Lower lobe of right lung (tissue), 2 donors: ENCODE results near the gene NFAM1. TPM values are rescaled to one million over a fixed set of nuclear protein-coding genes. Genes with fewer than 3 reads are reported as not detected.

Source experiments
- ATAC-seq, 2 donors: fragments of 200-7000 bp; cut with Tn5 transposase; one replicate each; pipeline ENCODE4 v1.9.1; 2020 to 2022; ENCODE audit warnings: mild to moderate bottlenecking in 2 of 2, moderate library complexity in 2 of 2
- DNase-seq: peaks from one replicate; pipeline ENCODE4 v3.0.0-alpha.2; 2020
- H3K27ac ChIP-seq: fragments of 200-600 bp; one replicate; pipeline ENCODE4 v1.8.0; 2022
- H3K27me3 ChIP-seq: fragments of 200-600 bp; one replicate; pipeline ENCODE4 v1.8.0; 2022; ENCODE audit warnings: low read depth
- H3K36me3 ChIP-seq: fragments of 200-600 bp; one replicate; pipeline ENCODE4 v1.8.0; 2022; ENCODE audit warnings: mild to moderate bottlenecking
- H3K4me1 ChIP-seq: fragments of 200-600 bp; one replicate; pipeline ENCODE4 v1.8.0; 2022
- H3K4me3 ChIP-seq: fragments of 200-600 bp; one replicate; pipeline ENCODE4 v1.8.0; 2022; ENCODE audit warnings: mild to moderate bottlenecking
- H3K9me3 ChIP-seq: fragments of 200-600 bp; one replicate; pipeline ENCODE4 v1.8.0; 2022
- CTCF ChIP-seq: fragments of 200-600 bp; IDR thresholded peaks from one replicate; pipeline ENCODE4 v1.8.0; 2022; ENCODE audit warnings: antibody characterized with exemption, mild to moderate bottlenecking
- intact Hi-C: fragments of 100-400 bp; cut with DNase I; formaldehyde crosslinking; loops from one replicate; pipeline ENCODE4 v1.11.0; 2022
- total RNA-seq: library from RNA; stranded (reverse); fragmentation: NEBNext Ultra II Directional; extraction: Animal tissue kit (Norgen Biotek cat#: 25700); gene quantifications from one replicate; pipeline ENCODE4 v1.2.1, GENCODE V29; 2021
- donor health status: DM: no; HTN: yes; CAD: no; lungs with severe emphysema.

NFAM1 gene
- total RNA-seq, 1 donor from 2014 or later, result 21.8 TPM

DNA sequence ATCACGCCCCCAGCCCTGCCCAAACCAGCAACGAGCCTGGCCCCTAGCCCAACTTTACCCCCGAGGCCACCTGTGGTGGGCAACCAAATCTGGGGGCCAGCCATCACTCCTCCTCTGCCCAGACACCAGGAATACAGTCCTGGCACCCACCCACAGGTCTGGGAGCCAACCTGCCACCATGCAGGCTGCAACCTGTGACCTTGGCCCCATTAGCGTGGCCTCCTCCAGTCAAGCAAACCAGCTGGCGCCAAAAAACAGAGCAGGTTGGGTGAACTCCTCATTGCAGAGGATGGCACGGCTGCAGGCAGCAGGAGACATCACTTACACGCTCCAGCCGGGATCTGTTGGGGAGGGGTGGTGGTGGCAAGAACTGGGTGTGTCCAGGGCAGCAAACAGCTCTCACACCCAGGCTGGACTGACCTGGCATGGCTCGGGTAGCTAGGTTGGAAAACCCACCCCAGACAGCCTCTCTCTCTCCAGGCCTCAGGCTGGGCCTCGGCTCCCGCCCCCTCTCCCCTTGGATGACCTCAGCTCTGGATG, 96.3 kb downstream of the NFAM1 start:
- ATAC-seq (no peak), DNase-seq (no peak)
- intact Hi-C loops, result no loop called here
- no peak for TF ChIP-seq CTCF
- H3K27ac ChIP-seq, result no peak overlapping the region
- no peaks in the 10 kb centered on the region for H3K9me3 ChIP-seq
- no peaks in the 10 kb centered on the region for H3K4me1 ChIP-seq
- H3K36me3 ChIP-seq, result no peaks in the 10 kb centered on the region
- H3K27me3 ChIP-seq, result peaks cover 14% of the 10 kb centered on the region
- no peak overlapping the region for H3K4me3 ChIP-seq

DNA sequence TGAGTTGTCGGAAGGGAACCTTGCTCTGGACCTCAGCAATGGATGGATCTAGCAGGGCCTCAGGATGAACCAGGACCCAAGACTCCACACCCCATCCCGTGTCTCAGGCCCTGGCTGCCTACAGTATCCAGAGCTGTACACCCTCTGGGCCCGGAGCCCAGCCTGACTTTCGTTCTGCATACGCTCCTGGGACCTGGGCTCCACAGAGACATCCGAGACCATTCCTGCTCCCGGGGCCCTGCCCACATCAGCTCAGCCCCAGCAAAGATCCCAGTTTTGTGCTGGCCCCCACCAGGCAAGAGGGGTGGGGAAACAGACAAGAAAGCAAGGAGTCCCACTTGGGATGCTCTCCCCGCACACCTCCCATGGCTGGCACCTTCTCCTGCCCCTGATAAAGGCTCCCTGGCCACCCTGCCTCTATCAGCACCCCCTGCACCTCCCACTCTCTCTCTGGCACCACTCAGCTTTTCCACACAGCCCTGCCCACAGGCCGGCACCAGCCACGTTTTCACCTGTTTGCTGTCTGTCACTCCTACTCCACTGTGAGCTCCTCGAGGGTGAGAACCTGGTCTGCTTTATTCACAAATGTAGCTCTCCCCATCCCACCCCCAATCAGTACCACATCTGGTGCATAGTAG, 97.2 kb downstream of the NFAM1 start:
- Histone ChIP-seq H3K4me3 (no peak overlapping the region), H3K27me3 (peaks cover 12% of the 10 kb centered on the region), H3K9me3 (no peaks in the 10 kb centered on the region), H3K27ac (no peak overlapping the region), H3K4me1 (no peaks in the 10 kb centered on the region), H3K36me3 (no peaks in the 10 kb centered on the region)
- DNase-seq (no peak), ATAC-seq (no peak)
- intact Hi-C loops, result no loop called here
- no peak for TF ChIP-seq CTCF

GRCh38 chr22:42333544-42333943, 98.7 kb downstream of the NFAM1 start:
- H3K9me3 ChIP-seq, result no peaks in the 10 kb centered on the region
- H3K4me1 ChIP-seq, result no peaks in the 10 kb centered on the region
- no peaks in the 10 kb centered on the region for H3K36me3 ChIP-seq
- intact Hi-C loops, result no loop called here
- H3K4me3 ChIP-seq, result no peak overlapping the region
- ATAC-seq, result no peak
- no peak for TF ChIP-seq CTCF
- peaks cover 4% of the 10 kb centered on the region for H3K27me3 ChIP-seq
- no peak overlapping the region for H3K27ac ChIP-seq
- no peak for DNase-seq

DNA sequence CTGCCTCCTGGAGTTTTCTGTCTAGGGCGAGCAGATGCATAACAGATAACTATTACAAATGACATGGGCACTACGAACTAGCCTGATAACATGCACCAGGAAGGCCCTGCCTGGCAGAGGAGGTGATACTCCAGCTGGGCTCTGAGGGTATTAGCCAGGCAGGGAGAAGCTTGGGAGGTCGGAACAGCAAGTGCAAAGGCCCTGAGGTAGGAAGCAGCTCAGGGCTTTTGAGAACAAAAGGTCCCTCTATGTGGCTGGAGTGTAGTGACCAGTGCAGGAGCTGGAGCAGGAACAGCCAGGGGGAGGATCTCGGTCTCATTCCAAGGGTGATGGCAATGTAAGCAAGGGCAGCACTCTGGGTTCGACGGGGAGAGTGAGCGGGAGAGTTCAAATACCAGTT, 100.1 kb downstream of the NFAM1 start:
- Histone ChIP-seq H3K9me3 (no peaks in the 10 kb centered on the region), H3K4me3 (no peak overlapping the region), H3K4me1 (no peaks in the 10 kb centered on the region), H3K36me3 (no peaks in the 10 kb centered on the region), H3K27me3 (peaks cover 4% of the 10 kb centered on the region), H3K27ac (no peak overlapping the region)
- TF ChIP-seq CTCF, result no peak
- ATAC-seq (no peak), DNase-seq (no peak)
- intact Hi-C loops, result no loop called here

GRCh38 chr22:42331014-42331413, 101.2 kb downstream of the NFAM1 start:
- intact Hi-C loops, result no loop called here
- H3K4me1 ChIP-seq, result no peaks in the 10 kb centered on the region
- H3K9me3 ChIP-seq, result no peaks in the 10 kb centered on the region
- TF ChIP-seq CTCF, result no peak
- peaks cover 4% of the 10 kb centered on the region for H3K27me3 ChIP-seq
- H3K27ac ChIP-seq, result no peak overlapping the region
- DNase-seq, result no peak
- H3K4me3 ChIP-seq, result no peak overlapping the region
- ATAC-seq, result no peak
- H3K36me3 ChIP-seq, result no peaks in the 10 kb centered on the region

Other genes with a start within 250 kb of the NFAM1 start
- gene TCF20, start 161.8 kb downstream of the NFAM1 start, total RNA-seq, result 38.8 TPM
- gene RRP7A, start 87.4 kb upstream of the NFAM1 start, total RNA-seq, result 34.4 TPM
- gene SERHL2, start 121.6 kb upstream of the NFAM1 start, total RNA-seq, result 1.6 TPM
- gene POLDIP3, start 182.5 kb upstream of the NFAM1 start, total RNA-seq, result 75.0 TPM
- 1.0 TPM for gene ATP5MGL, start 208.2 kb upstream of the NFAM1 start, total RNA-seq
- gene CYB5R3, start 217.0 kb upstream of the NFAM1 start, total RNA-seq, result 219 TPM